ENCODE measurements around the gene WIZ. TPM values are rescaled to one million over a fixed set of nuclear protein-coding genes. Genes with fewer than 3 reads are reported as not detected.
"Not testable (repeated sequence)": the region's sequence is repeated elsewhere in the genome, so short reads cannot be mapped to it uniquely, and the experiment has no call there.

The WIZ gene
- total and polyA plus RNA-seq, 2 of the 4 experiments (the other 2 are of a cell fraction), result 0.90 to 27.1 TPM

- H2BK20ac ChIP-seq (ENCODE audit: low read depth, low read length), result no peak overlapping the region
- no peak overlapping the region for H4K8ac ChIP-seq (ENCODE audit: low read depth in 2 of 2, low read length in 2 of 2)
- intact Hi-C loops (cut with micrococcal nuclease), result no loop called here
These were observed 37.3 kb upstream of the WIZ start for GRCh38 chr19:15487038-15487437.

GRCh38 chr19:15485768-15486167 lies 36.0 kb upstream of the WIZ start:
- H3K4me3 ChIP-seq (ENCODE audit: insufficient read depth, low read depth, low read length); H3K9me3 ChIP-seq (ENCODE audit: control insufficient read depth, insufficient read depth, low read length); H3K9me1 ChIP-seq (ENCODE audit: insufficient read depth, low read length); H3K27ac ChIP-seq (ENCODE audit: insufficient read depth, low read length); H3K4me2 ChIP-seq (ENCODE audit: low read depth, low read length); dilution Hi-C loops (cut with HindIII; ENCODE audit: low sequenced_read_pairs, unreplicated experiment); DNase-seq; H4K8ac ChIP-seq (ENCODE audit: low read depth in 2 of 2, low read length in 2 of 2); H4K5ac ChIP-seq (ENCODE audit: low read depth, low read length); in situ Hi-C loops (cut with MboI; ENCODE audit: low sequenced_read_pairs); H3K27me3 ChIP-seq (ENCODE audit: control insufficient read depth, insufficient read depth, low read length); H2BK5ac ChIP-seq (ENCODE audit: low read depth, low read length, poor library complexity, severe bottlenecking); H4K91ac ChIP-seq (ENCODE audit: insufficient read depth, low read depth, low read length); intact Hi-C loops (cut with micrococcal nuclease); POLR2A ChIA-PET (ENCODE audit: unreplicated experiment); H4K20me1 ChIP-seq (ENCODE audit: insufficient read depth, low read length); H2BK15ac ChIP-seq (ENCODE audit: low read depth, low read length); H2AFZ ChIP-seq (replicated peaks; ENCODE audit: low read length, poor library complexity); H2AK5ac ChIP-seq (ENCODE audit: low read depth, low read length); BruUV-seq (replicated peaks); H3K79me1 ChIP-seq (ENCODE audit: low read depth in 1 of 2, low read length in 2 of 2); H2BK120ac ChIP-seq (ENCODE audit: low read depth, low read length); H3K56ac ChIP-seq (ENCODE audit: extremely low read depth, insufficient read depth, low read length); H3K14ac ChIP-seq (replicated peaks; ENCODE audit: low read depth, low read length); H3K4me1 ChIP-seq (ENCODE audit: control insufficient read depth, insufficient read depth, low read length); H3K23ac ChIP-seq (ENCODE audit: low read depth, low read length); H2BK20ac ChIP-seq (ENCODE audit: low read depth, low read length); CTCF ChIA-PET; H3K36me3 ChIP-seq (ENCODE audit: control insufficient read depth, insufficient read depth, low read length); H3K9ac ChIP-seq (ENCODE audit: low read depth, low read length); ATAC-seq (ENCODE audit: low read depth); H2AK9ac ChIP-seq (replicated peaks; ENCODE audit: low read depth, low read length, poor library complexity); H3K18ac ChIP-seq (ENCODE audit: low read depth, low read length); H3K4ac ChIP-seq (ENCODE audit: low read depth, low read length): not testable (repeated sequence)
- no CpG with 5 or more reads among the region's 5 CpGs for WGBS, 2 experiments (ENCODE audit: extremely low coverage in 2 of 2, insufficient read length in 1 of 2)

More at GRCh38 chr19:15487038-15487437, 37.3 kb upstream of the WIZ start:
- Histone ChIP-seq H3K27me3 (ENCODE audit: control insufficient read depth, insufficient read depth, low read length) (no peaks in the 10 kb centered on the region), H4K5ac (ENCODE audit: low read depth, low read length) (no peak overlapping the region), H2BK120ac (ENCODE audit: low read depth, low read length) (no peak overlapping the region), H3K9me1 (ENCODE audit: insufficient read depth, low read length) (no peaks in the 10 kb centered on the region), H3K23ac (ENCODE audit: low read depth, low read length) (no peak overlapping the region), H3K56ac (ENCODE audit: extremely low read depth, insufficient read depth, low read length) (no peak overlapping the region), H3K4ac (ENCODE audit: low read depth, low read length) (no peak overlapping the region), H4K20me1 (ENCODE audit: insufficient read depth, low read length) (no peaks in the 10 kb centered on the region), H2AFZ (replicated peaks; ENCODE audit: low read length, poor library complexity) (no peak overlapping the region), H3K4me3 (ENCODE audit: insufficient read depth, low read depth, low read length) (no peak overlapping the region), H3K27ac (ENCODE audit: insufficient read depth, low read length) (no peak overlapping the region), H3K14ac (replicated peaks; ENCODE audit: low read depth, low read length) (no peak overlapping the region), H3K79me1 (ENCODE audit: low read depth in 1 of 2, low read length in 2 of 2) (no peaks in the 10 kb centered on the region), H2AK5ac (ENCODE audit: low read depth, low read length) (no peak overlapping the region), H2BK5ac (ENCODE audit: low read depth, low read length, poor library complexity, severe bottlenecking) (no peak overlapping the region), H2BK15ac (ENCODE audit: low read depth, low read length) (no peak overlapping the region), H3K4me1 (ENCODE audit: control insufficient read depth, insufficient read depth, low read length) (no peaks in the 10 kb centered on the region), H2AK9ac (replicated peaks; ENCODE audit: low read depth, low read length, poor library complexity) (no peak overlapping the region), H4K91ac (ENCODE audit: insufficient read depth, low read depth, low read length) (no peak overlapping the region), H3K18ac (ENCODE audit: low read depth, low read length) (no peak overlapping the region), H3K9ac (ENCODE audit: low read depth, low read length) (no peak overlapping the region), H3K4me2 (ENCODE audit: low read depth, low read length) (no peak overlapping the region), H3K9me3 (ENCODE audit: control insufficient read depth, insufficient read depth, low read length) (no peaks in the 10 kb centered on the region), H3K36me3 (ENCODE audit: control insufficient read depth, insufficient read depth, low read length) (no peaks in the 10 kb centered on the region)
- dilution Hi-C loops (cut with HindIII; ENCODE audit: low sequenced_read_pairs, unreplicated experiment) (no loop called here), in situ Hi-C loops (cut with MboI; ENCODE audit: low sequenced_read_pairs) (no loop called here)
- POLR2A ChIA-PET (ENCODE audit: unreplicated experiment), result no interaction called here
- CTCF ChIA-PET, result interaction anchor here (0.6 to 0.7 kb wide), 2 partner anchors 24 to 333 kb away, joined by 3 to 4 read pairs; no protein-coding TSS in a partner anchor
- ATAC-seq (ENCODE audit: low read depth) (no peak), DNase-seq (no peak)
- WGBS, 2 experiments (ENCODE audit: extremely low coverage in 2 of 2, insufficient read length in 1 of 2), result 100% methylated on average over 1 of the region's 4 CpGs; no CpG with 5 or more reads in 1 of the 2 experiments
- TF ChIP-seq FOS (IDR thresholded peaks at IDR 0.05; ENCODE audit: low read depth, low read length), result no peak
- no peak for TF ChIP-seq RAD21 (IDR thresholded peaks at IDR 0.05; ENCODE audit: low read length)
- no peak for TF ChIP-seq POLR2A (IDR thresholded peaks at IDR 0.05; ENCODE audit: low read depth, low read length)
- TF ChIP-seq MXI1 (IDR thresholded peaks at IDR 0.05; ENCODE audit: borderline replicate concordance, low read depth, low read length), result no peak
- TF ChIP-seq USF2 (IDR thresholded peaks at IDR 0.05; ENCODE audit: low read depth, low read length), result no peak
- TF ChIP-seq RCOR1 (IDR thresholded peaks at IDR 0.05; ENCODE audit: insufficient replicate concordance, low read length), result no peak
- TF ChIP-seq BHLHE40 (IDR thresholded peaks at IDR 0.05; ENCODE audit: low read depth, low read length), result no peak
- TF ChIP-seq SMC3 (IDR thresholded peaks at IDR 0.05; ENCODE audit: low read depth, low read length), result no peak
- TF ChIP-seq CEBPB (IDR thresholded peaks at IDR 0.05; ENCODE audit: low read depth, low read length), result no peak
- TF ChIP-seq NFE2L2 (IDR thresholded peaks at IDR 0.05; ENCODE audit: low read depth, low read length), result no peak
- BruUV-seq (replicated peaks), result no TSS peak

All from IMR-90 (cell line).